ENCODE data around the gene GGCX. TPM values are rescaled to one million over a fixed set of nuclear protein-coding genes. Genes with fewer than 3 reads are reported as not detected.

The GGCX gene
- polyA plus RNA-seq, 3 donors = 24.0 to 34.4 (median 32.0) TPM

GRCh38 chr2:85536479-85536878 lies 24.8 kb downstream of the GGCX start:
- no peak for TF ChIP-seq CTCF (IDR thresholded peaks at IDR 0.05)
- intact Hi-C loops (cut with micrococcal nuclease) = loop anchor here (5.0 kb wide), 2 partner anchors 99 to 114 kb away; no protein-coding TSS in a partner anchor
- DNase-seq = no peak
- Histone ChIP-seq H4K20me1 (ENCODE audit: insufficient read depth, low read length) (peaks cover 25% of the 10 kb centered on the region), H3K4me1 (ENCODE audit: control insufficient read depth in 1 of 2, insufficient read depth in 2 of 2, low read length in 2 of 2) (peaks cover 35 to 57% of the 10 kb centered on the region in 2 donors), H3K79me2 (ENCODE audit: insufficient read depth, low read length) (peaks cover 52% of the 10 kb centered on the region), H3K9ac (ENCODE audit: insufficient read depth, low read length, poor library complexity, severe bottlenecking) (no peak overlapping the region), H3K27ac (ENCODE audit: low read depth in 1 of 2, low read length in 2 of 2) (no peak overlapping the region), H2AFZ (ENCODE audit: insufficient read depth, low read depth, low read length, poor library complexity, severe bottlenecking) (no peak overlapping the region), H3K9me3 (replicated peaks in 1 of 2; ENCODE audit: control insufficient read depth in 1 of 2, insufficient read depth in 1 of 2, low read length in 2 of 2) (no peaks in the 10 kb centered on the region), H3K4me2 (replicated peaks; ENCODE audit: extremely low read depth, low read length, poor library complexity, severe bottlenecking) (peak overlapping the region; percentile 92), H3K4me3 (replicated peaks in 1 of 3; ENCODE audit: low read depth in 2 of 3, low read length in 3 of 3) (no peak overlapping the region), H3K27me3 (ENCODE audit: control insufficient read depth in 2 of 2, insufficient read depth in 2 of 2, low read length in 2 of 2) (no peaks in the 10 kb centered on the region), H3K36me3 (replicated peaks in 1 of 2; ENCODE audit: control insufficient read depth in 1 of 2, insufficient read depth in 2 of 2, low read length in 2 of 2) (peaks cover 6 to 10% of the 10 kb centered on the region in 2 donors)
- Mint-ChIP-seq H3K27ac (peak overlapping the region in 3 of 7 donors; percentile 12 to 79 (median 41)), H3K9me3 (no peaks in the 10 kb centered on the region), H3K36me3 (peaks cover 9% of the 10 kb centered on the region in 2 donors), H3K4me3 (no peak overlapping the region), H3K4me1 (peaks cover 51% of the 10 kb centered on the region), H3K27me3 (ENCODE audit: low read depth in 3 of 3) (peaks cover 0 to 1% (median 0%) of the 10 kb centered on the region in 3 donors)
- no CpG with 5 or more reads among the region's 3 CpGs for WGBS (ENCODE audit: insufficient coverage)

- Mint-ChIP-seq H3K36me3 (no peaks in the 10 kb centered on the region), H3K27me3 (ENCODE audit: low read depth in 3 of 3) (peaks cover 0 to 1% (median 0%) of the 10 kb centered on the region in 3 donors), H3K27ac (peak overlapping the region; percentile 43 to 91 (median 78)), H3K4me1 (peaks cover 38% of the 10 kb centered on the region), H3K9me3 (peaks cover 0 to 2% (median 0%) of the 10 kb centered on the region in 7 donors), H3K4me3 (peak overlapping the region in 1 of 2 donors; percentile 43)
- Histone ChIP-seq H3K36me3 (replicated peaks in 1 of 2; ENCODE audit: control insufficient read depth in 1 of 2, insufficient read depth in 2 of 2, low read length in 2 of 2) (no peaks in the 10 kb centered on the region), H4K20me1 (ENCODE audit: insufficient read depth, low read length) (peaks cover 9% of the 10 kb centered on the region), H3K27ac (ENCODE audit: low read depth in 1 of 2, low read length in 2 of 2) (peak overlapping the region in 1 of 2 donors; percentile 59), H3K79me2 (ENCODE audit: insufficient read depth, low read length) (peaks cover 36% of the 10 kb centered on the region), H3K4me3 (replicated peaks in 1 of 3; ENCODE audit: low read depth in 2 of 3, low read length in 3 of 3) (no peak overlapping the region), H3K4me2 (replicated peaks; ENCODE audit: extremely low read depth, low read length, poor library complexity, severe bottlenecking) (no peak overlapping the region), H3K9ac (ENCODE audit: insufficient read depth, low read length, poor library complexity, severe bottlenecking) (no peak overlapping the region), H2AFZ (ENCODE audit: insufficient read depth, low read depth, low read length, poor library complexity, severe bottlenecking) (no peak overlapping the region), H3K27me3 (ENCODE audit: control insufficient read depth in 2 of 2, insufficient read depth in 2 of 2, low read length in 2 of 2) (no peaks in the 10 kb centered on the region), H3K9me3 (replicated peaks in 1 of 2; ENCODE audit: control insufficient read depth in 1 of 2, insufficient read depth in 1 of 2, low read length in 2 of 2) (no peaks in the 10 kb centered on the region), H3K4me1 (ENCODE audit: control insufficient read depth in 1 of 2, insufficient read depth in 2 of 2, low read length in 2 of 2) (peaks cover 20 to 41% of the 10 kb centered on the region in 2 donors)
- TF ChIP-seq CTCF (IDR thresholded peaks at IDR 0.05) = no peak
- no CpG with 5 or more reads among the region's 3 CpGs for WGBS (ENCODE audit: insufficient coverage)
- intact Hi-C loops (cut with micrococcal nuclease) = loop anchor here (5.0 kb wide), 2 partner anchors 98 to 113 kb away; no protein-coding TSS in a partner anchor
- peak; percentile 55 to 71 (median 67) for DNase-seq
These were observed 26.4 kb downstream of the GGCX start for GRCh38 chr2:85534881-85535280.

All from CD14-positive monocyte (primary cell).